GM12872 (cell line): ENCODE results near the gene RAB39A.

Experiments used
- TF ChIP-seq, protein P1 (sequence below): IDR thresholded peaks from 3 replicates; pipeline ENCODE4 v1.5.1; 2011; ENCODE audit warnings: low read depth, mild to moderate bottlenecking, low read length, moderate library complexity; ENCODE audit not compliant: insufficient read depth

Gene RAB39A

DNA sequence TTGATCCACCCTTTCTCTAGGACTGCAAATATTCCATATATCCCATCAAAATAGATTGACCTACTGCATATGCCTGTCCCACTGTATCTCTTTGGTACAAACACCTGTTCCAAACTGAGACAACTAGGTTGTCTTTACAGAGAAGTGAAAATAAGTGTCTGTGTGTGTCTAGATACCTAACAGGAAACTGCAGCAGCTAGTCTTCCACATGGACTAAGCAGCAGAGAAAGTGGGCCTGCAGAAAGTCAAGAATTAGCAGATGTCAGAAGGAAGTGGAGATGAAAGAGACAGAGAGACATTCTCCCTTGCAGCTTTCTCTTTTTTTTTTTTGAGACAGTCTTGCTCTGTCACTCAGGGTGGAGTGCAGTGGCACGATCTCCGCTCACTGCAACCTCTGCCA lies 3.9 kb upstream of the RAB39A start:
- TF ChIP-seq, protein P1, sequence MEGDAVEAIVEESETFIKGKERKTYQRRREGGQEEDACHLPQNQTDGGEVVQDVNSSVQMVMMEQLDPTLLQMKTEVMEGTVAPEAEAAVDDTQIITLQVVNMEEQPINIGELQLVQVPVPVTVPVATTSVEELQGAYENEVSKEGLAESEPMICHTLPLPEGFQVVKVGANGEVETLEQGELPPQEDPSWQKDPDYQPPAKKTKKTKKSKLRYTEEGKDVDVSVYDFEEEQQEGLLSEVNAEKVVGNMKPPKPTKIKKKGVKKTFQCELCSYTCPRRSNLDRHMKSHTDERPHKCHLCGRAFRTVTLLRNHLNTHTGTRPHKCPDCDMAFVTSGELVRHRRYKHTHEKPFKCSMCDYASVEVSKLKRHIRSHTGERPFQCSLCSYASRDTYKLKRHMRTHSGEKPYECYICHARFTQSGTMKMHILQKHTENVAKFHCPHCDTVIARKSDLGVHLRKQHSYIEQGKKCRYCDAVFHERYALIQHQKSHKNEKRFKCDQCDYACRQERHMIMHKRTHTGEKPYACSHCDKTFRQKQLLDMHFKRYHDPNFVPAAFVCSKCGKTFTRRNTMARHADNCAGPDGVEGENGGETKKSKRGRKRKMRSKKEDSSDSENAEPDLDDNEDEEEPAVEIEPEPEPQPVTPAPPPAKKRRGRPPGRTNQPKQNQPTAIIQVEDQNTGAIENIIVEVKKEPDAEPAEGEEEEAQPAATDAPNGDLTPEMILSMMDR: no peak

DNA sequence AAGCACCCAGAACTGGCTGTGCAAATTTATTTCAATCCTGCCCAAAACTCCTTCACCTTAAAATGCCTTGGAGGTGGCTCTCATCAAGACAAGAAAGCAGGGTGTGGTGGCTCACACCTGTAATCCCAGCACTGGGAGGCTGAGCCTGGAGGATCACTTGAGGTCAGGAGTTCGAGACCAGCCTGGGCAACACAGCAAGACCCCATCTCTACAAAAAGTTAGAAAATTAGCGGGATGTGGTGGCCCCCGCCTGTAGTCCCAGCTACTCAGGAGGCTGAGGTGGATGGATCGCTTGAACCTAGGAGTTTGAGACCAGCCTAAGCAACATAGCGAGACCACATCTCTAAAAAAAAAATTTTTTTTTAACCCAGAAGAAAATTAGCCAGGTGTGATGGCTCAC lies 689 bp upstream of the RAB39A start:
- TF ChIP-seq, protein P1: no peak

DNA sequence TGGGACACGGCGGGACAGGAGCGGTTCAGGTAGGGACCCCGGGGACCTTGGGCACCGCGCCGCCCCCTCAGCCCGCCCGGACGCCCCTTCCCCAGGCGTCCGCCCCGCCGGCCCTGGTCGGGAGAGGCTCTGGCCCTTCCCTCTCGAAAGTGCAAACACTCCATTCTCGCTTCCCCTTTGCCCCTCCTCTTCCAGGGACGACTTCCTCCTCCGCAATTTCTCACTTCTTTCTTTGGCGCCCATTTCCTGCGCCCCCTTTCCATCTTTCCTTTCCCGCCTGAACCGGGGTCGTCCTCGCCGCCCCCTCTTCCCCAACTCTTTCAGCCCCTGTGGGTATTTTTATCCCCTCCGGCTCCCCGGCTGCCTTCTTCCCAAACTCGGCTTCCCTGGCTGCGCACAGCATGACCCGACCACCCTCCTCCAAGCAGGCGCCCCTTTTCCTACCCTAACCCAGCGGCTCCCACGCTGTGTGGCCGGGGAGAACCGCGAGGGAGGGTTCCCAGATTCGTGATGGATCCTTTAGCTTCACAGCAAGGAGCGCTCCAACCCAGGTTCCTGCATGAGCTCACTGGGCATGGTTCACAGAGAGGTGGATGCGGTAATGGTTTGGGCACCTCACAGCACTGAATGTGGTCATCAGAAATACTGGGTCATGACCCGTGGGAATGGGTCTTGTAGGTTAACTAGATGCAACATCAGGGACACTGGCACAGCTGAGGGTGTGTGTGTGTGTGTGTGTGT lies 689 bp downstream of the RAB39A start:
- TF ChIP-seq, protein P1: no peak

DNA sequence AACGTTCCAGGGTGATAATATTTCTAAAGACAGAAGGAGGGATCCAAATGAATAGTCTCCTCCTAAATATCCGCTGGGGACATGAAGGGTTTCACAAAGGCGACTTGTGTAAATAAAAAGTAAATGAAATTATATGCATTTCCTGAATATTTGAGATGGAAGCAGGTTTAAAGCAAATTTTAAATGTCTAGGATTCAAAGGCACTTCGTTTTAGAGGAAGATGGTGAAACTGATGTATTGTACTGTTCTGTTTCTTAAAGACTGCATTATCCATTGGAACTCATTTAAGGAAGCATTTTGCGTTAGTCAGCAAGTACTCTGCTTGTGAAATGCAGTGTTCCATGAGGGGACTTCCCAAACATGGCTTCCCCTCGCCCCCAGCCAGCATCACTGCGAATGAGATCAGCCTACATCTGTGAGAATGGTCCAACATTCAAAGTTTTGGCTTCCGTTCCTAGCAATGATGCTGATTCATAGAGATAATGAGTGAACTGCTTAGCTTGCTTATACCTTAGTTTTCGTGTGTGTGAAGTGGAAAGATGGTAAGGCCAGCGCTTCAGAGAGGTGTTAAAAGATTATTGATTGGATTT lies 1.5 kb downstream of the RAB39A start:
- TF ChIP-seq, protein P1: no peak

DNA sequence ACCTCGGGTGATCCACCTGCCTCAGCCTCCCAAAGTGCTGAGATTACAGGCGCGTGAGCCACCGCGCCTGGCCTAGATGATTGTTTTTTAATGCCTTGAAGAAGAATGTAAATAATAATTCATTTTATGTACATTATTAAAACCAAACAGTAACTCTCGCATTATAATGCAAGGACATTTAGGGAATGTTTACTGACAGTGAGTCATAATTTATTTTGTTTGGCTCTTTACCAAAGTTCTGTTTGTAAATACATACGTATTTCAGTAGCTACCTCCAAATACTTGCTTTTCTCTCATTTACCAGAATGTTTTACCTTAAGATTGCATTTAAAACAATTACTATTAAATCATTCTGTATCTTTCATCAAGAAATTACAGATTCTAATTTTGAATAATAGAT lies 3.0 kb downstream of the RAB39A start:
- TF ChIP-seq, protein P1: no peak

DNA sequence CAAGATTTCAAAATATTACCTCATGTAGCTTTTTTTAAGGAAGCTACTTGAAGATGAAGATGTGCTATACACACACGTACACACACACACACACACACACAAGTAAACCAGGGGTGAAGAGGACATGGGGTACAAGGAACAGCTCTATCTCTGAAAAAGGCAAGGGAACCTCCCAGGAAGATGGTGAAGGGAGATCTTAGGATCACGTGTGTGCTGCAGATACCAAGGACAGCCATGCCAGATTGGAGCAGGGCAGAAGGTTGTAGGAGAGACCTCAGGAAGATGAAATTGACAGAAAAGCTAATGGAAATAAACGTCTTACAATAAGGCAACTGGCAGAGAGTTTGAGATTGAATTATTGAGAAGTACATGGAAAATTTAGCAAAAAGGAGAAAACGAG lies 19.7 kb downstream of the RAB39A start:
- TF ChIP-seq, protein P1: no peak

DNA sequence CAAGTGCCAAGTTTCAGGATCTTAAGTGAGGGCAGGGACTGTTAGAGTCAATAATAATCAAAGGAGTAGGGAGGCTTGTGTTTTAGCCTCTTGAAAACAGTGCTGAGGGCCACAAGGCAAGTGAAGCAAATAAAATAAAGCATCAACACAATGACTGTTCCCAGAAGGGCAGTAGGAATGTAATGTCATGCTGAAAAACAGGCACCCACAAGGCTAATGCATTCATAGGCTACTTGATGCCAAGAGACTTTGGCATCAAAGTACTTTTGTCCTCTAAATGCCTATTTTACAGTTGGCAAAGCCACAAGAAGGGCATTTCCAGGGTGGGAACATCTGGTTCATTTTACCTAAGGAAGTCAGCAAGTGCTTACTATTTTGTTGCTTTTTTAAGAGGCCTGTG lies 22.9 kb downstream of the RAB39A start:
- TF ChIP-seq, protein P1: no peak
